Activated CD8-positive, alpha-beta memory T cell treated with anti-CD3 and anti-CD28 coated beads, Interleukin-2, amount 50 U/mL, for 4 hours (primary cell): ENCODE data around the gene JAKMIP1.

Experiments used
- DNase-seq: peaks from one replicate; pipeline ENCODE4 v3.0.0-alpha.2; 2020

Gene JAKMIP1

DNA sequence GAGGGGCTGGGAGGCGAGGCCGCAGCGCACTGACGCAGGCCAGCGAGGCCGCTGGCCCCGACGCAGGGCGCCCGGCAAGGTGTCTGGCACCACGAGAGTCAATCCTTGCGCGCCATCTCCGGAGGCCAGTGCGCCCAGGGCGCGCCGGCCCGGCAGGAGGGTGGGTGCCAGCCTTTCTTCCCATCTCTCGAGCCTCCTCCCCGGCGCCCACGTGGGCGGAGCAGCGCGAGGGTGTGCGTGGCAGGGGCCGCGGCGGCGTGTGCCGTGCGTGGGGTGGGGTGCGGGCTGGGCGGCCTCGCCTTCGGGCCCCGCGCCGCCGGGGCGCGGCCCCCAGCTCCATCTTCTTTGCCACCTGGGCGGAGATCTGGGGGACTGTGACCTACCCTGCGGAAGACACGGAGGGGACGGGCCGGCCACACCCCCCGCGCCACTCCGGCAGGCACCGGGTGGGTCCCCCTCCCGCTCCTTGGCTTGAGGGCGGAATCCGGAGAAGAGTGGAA lies 877 bp downstream of the JAKMIP1 start:
- peak; percentile 55 for DNase-seq

DNA sequence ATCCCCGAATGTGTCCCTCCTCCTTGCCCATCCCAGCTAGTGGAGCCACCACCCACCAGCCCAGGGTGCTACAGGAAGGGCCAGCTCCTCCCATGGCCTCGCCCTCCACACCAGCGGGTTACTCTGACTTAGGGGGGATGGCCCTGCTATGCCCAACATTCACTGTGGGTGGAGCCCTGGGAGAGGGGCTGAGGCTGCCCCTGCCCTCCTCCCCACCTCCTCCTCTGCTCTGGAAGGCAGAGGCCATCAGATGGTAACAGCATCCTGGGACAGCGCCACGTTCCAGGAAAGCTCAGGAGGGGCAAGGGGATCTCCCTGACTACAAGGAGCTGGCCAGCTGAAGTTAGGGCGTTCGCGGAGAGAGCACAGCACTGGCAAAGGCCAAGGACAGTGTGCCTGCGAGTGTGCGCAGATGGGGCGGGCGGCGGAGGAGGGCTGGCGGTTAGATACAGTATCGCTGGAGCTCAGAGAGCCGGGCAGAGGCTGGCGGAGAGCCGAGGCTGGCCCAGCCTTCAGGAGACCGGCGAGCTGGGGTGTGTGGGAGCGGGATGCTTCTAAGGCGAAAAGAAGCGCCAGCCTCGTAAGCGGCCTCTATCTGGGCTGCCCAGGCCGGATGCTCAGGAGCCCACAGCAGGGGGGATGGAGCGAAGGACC lies 1.5 kb downstream of the JAKMIP1 start:
- peak; percentile 31 for DNase-seq

DNA sequence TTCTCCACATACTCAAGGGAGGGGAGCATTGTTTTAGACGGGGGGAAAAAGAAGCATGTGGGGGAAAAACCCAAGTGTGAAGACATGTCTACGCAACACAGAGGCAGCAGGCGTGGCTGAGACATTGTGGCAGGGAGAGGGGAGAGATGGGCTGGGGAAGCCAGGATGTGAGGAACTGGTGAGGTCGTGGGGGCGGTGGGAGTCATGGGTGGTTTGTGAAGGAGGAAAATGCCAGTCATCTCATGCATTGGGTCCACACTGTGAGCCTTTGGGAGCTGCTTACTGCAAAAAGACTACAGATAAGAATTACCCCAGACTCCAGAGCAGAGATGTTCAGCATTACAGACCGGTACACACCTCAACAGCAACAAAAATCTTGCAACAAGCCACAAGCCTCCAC lies 2.1 kb downstream of the JAKMIP1 start:
- peak; percentile 67 for DNase-seq

DNA sequence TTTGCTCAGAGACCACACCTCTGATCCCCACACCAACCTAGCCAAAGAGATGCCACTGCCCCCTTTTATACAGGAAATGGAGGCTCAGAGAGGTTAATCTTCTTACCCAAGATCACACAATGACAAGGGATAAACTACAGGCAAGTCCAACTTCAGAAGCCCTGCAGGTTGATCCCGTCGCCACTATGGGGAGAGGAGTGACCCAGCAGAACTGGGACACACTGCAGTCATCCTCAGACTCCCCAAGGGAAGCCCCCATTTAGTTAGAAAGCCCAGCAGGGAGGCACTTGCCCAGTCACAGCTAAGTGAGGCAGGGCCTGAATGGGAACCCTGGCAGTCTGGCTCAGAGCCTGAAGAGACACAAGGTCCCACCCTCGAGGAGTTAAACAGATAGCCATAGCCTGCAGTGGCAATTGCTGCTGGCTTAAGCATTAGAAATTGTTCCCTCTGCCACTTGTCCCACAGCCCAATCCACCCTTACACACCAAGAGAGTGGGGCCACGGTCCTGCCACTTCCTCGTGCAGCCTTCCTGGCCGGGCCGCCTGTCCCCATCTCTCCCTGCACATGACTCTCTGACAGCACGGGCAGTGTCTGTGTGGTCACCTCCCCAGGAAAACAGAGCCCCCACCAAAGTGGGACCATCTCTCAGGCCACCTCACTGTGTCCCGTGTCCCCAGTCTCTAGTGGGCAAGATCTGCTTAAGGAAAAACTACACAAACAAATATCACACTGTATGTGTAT lies 2.7 kb downstream of the JAKMIP1 start:
- no peak for DNase-seq

DNA sequence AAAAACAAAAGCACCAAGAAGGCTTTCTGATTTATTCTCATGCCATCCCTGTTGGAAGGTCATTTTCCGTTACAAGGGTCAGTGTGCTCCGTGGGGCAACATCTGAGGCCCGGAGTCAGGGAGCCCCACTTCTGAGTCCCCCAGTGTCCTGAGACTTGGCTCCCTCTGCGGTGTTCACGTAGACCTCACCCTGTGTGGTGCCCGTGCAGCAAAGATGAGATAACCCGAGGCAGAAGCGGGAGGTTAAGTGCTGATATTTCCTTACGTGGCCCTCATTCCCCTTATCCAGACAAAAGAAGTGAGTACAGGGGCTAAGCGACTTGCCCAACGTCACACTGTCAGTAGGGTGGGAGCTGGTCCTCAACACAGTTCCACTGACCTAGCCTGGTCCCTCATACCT lies 3.5 kb downstream of the JAKMIP1 start:
- DNase-seq = no peak

DNA sequence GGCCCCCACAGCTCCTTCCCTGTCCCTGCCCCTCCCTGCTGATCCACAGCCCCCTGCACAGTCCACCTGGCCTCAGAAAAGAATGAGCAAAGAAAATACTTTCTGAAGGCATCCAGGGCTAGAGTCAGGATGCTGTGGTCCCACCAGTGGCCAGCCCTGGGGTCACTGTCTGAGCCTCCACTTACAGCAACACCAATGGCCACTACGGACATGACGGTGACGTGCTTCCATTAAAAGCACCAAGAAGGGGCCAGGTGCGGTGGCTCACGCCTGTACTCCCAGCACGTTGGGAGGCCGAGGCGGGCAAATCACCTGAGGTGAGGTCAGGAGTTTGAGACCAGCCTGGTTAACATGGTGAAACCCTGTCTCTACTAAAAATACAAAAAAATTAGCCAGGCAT lies 4.0 kb downstream of the JAKMIP1 start:
- DNase-seq = no peak

DNA sequence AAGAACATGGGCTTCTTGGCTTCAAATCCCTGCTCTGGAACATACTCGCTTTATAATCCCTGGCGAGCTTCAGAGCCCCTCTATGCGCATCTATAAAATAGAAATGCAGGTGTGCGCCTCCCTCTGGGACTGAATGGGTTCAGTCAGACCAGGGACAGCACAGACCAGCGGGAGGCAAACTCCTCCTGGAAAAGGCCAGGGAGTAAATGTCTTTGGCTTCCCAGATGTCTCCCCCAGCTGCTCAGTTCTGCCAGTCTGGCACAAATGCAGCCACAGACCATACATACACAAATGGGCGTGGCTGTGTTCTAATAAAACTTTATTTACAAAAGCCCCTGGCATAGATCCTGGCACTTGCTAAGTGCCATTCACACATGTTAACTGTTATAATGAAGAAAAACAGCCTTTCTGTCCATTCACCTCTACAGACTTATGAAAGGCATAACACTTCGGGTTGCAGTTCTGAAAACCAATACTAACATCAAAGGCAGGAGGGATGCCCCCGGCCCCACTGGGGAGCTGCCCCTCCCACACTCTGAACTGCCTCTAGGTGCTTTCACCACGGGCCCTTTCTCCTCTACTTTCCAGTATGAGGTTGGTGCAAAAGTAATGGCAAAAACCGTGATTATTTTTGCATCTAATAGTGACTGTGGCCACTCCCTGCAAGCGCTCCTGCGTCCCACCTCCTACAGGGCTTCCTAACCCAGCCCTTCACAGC lies 4.6 kb downstream of the JAKMIP1 start:
- DNase-seq = no peak

DNA sequence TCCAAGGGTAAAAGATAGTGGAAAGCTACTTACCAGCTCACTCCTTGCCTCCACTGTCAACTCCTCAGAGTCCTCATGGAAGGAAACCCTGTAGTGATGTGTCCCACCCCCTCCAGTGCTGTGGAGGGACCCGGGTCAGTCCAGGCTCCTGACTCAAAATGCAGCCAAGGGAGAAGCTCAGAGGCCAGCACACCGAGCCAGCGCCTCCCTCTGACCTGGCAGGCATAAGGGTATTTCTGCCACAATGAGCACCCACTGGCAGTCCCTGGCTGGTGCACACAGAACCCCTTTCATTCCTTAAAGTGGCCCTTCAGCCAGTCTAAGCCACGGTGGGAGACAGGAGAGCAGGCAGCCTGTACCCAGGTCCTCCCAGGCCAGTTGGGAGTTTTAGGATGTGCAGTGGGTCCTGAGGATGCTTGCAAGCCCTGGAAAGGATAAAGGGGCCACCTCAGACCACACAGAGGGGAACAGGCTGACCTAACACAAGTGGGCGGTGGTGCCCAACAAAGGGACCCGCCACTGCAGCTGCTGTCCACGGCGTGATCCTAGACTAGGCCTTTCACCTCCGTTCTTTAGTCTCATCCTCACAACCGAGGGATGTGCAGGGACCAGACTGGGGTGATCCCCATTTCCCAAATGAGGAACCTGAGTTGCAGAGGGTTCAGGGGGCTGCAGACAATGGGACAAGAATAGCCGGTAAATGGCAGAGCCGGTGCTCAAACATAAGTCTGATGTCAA lies 5.7 kb downstream of the JAKMIP1 start:
- DNase-seq = no peak

DNA sequence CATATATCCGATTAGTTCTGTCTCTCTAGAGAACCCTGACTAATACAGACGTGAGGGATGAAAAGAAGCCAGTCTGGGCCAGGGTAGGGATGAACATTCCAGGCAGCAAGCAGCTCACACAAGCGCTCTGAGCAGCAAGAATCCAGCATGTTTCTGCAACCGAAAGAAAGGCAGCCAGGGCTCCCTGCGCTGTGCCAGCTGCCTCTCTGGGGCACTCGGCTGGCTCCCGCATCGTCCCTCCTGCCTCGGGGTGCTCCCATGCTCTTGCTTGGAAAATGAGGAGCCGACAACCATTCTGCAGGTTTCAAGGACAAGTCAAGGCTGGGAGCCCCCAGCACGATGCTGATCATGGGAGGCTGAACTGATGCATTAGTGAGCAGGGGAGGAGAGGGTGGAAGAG lies 7.0 kb downstream of the JAKMIP1 start:
- no peak for DNase-seq

DNA sequence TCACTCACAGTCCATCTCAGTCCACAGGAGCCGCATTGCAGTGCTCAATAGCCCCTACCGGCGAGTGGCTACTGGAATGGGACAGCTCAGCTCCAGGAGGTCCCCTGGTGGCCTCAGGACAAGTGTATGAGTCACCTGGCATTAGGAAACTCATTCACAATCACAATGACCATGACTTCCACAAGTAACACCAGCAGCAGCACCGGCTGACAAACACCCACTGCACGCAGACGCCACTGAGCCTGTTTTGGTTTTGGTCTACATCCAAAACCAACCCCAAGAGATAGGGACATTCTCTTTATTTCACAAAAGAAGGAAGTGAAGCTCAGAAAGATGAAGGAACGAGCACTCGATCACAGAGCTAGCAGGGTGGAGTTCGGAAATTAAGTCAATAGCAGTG lies 8.1 kb downstream of the JAKMIP1 start:
- no peak for DNase-seq

DNA sequence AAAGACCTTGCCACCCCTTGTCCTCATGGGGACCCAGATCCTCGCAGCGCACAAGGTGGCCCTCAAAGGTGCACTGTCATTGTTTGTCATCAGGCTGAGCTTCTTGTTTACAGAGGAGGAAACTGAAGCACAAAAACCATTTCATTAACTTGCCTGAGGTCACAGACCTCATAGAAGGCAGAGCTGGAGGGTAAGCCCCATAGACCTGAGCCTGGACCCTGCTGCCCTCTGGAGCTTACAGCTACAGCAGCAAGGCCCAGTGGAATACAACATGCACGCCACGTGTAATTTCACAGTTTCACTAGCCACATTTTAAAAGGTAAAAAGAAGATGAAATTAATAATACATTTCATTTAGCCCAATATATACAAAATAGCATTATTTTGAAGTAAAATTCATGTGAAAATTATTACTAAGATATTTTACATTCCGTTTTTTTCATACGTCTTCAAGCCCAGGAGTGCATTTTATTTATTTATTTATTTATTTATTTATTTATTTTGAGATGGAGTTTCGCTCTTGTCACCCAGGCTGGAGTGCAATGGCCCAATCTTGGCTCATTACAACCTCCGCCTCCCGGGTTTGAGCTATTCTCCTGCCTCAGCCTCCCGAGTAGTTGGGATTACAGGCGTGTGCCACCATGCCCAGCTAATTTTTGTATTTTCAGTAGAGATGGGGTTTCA lies 8.8 kb downstream of the JAKMIP1 start:
- DNase-seq = no peak

DNA sequence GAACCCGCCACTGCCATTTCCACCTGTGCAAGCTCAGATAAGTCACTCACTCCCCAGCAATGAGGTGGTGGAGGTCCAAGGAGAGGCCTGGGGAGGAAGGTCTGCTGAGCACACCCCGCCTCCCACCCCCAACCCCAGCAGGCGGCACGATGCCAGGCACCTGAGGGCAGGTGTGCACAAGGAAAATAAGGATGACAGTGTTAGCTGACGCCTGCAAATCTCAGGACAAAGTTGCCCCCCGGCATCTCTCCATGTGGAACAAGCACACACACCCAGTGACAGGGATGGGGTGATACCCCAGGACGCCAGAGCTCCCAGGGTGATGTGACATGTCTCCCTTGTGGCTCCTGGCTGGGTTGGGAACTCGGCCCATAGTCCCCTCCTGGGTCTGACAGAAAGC lies 9.9 kb downstream of the JAKMIP1 start:
- no peak for DNase-seq

DNA sequence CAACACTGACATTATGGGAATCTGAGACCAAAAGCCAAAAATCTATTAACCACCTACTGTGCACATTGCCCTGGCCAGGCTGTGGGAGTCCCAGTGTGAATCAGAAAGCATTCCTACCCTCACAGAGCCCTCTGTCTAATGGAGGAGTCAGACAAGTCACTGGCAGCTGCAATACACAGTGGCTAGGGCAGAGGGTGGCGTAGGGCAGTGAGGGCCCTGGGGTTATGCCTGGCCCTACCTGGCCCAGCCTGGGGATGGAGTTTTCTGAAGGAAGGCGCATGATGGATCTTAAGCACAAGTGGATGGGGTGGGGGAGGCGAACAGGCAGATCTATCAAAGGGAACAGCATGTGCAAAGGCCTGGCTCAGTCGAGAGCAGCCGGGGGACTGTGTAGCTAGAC lies 10.8 kb downstream of the JAKMIP1 start:
- DNase-seq = no peak

DNA sequence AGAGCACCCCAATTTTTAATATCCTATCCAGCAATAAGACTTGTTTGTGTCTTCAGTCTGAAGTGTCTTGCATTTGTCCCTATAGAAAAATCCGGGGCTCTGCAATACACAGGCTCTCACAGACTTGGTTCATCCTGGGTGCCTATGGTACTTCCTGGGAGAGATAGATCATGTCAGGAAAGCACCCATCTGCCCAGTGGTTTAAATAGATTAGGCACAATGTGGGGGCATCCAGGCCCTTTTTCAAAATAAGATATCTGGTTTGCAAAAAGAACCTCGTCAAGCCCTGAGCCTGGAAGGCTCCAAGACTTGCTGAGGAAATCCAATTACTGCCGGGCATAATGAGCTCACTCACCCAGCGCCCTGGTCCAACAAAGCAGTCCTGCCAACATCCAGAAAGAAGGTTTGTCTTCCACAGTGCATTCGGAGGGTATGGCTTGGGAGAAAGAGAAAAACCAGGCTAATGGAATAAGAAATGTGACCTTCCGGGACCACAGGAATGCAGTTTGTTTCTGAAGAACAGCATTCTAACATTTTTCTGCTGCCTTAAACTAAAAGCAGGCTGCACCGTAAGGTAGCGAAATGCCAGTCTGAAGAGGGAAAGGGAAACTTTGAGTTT lies 11.6 kb downstream of the JAKMIP1 start:
- no peak for DNase-seq

DNA sequence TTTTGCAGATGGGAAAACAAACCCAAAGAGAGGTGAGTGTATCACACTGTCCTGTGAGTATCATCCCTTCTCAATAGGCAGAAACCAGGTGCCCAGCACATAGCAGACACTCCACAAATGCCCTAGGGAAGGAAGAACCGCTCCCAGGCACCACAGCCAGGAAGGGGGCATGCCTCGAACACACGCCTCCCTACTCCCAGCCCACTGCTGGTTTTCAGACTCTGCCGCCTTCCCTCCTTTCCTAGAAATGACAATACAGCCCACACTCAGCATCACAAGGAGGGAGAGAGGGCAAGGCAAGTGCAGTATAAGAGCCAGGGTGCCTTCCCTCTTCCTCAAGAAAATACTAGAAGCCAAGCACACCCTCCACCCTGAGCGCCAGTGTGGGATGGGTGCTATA lies 16.2 kb downstream of the JAKMIP1 start:
- no peak for DNase-seq

DNA sequence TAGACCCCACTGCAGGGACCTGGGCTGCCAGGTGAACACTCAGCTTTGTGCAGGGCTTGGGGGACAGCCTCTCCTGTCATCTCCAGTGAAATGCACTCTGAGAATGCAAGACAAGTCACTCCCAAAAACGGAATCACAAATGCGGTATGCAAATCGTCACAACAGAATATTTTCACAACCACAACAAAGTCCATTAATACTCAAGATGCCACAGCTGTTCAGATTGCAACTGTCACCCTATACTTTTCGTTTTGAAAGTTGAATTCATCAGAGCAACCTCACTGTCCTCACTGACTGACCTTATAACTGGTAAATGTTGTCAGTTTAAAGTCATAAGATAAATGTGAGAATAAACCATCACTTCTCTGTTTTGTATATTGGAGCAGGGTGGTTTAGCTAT lies 16.6 kb downstream of the JAKMIP1 start:
- DNase-seq = no peak

DNA sequence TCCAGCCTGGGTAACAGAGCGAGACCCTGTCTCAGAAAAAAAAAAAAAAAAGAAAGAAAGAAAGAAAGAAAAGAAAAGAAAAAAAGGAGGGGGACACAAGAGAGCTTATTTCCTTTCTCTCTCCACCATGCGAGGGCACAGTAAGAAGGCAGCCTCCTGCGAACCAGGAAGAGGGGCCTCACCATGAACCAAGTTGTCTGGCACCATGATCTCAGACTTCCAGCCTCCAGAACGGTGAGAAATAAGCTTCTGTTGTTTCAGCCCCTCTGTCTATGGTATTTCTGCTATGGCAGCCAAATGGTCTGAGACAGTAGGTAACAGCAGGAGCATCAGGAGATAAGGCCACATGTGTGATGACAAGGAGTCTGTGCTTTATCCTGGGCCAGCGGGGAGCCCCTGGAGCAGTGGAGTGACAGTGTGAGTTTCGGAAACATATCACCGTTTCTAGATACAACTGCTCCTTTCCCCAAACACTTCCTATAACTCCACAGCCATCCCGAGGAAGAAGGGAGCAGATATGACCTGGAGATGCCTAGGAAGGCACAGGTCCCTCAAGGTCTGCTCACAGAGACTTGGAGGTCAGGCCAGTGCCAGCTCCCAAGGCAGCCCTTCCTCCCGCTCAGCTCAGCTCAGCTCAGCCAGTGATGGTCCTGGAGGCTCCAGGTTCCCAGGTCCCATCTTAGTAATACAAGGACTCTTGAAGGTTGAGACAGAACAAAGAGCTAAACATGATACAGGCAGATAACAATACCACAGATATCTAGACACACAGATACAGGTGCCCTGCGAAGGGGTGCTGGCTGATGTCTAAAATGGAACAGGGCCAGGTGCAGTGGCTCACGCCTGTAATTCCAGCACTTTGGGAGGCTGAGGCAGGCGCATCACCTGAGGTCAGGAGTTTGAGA lies 17.7 kb downstream of the JAKMIP1 start:
- DNase-seq = no peak

DNA sequence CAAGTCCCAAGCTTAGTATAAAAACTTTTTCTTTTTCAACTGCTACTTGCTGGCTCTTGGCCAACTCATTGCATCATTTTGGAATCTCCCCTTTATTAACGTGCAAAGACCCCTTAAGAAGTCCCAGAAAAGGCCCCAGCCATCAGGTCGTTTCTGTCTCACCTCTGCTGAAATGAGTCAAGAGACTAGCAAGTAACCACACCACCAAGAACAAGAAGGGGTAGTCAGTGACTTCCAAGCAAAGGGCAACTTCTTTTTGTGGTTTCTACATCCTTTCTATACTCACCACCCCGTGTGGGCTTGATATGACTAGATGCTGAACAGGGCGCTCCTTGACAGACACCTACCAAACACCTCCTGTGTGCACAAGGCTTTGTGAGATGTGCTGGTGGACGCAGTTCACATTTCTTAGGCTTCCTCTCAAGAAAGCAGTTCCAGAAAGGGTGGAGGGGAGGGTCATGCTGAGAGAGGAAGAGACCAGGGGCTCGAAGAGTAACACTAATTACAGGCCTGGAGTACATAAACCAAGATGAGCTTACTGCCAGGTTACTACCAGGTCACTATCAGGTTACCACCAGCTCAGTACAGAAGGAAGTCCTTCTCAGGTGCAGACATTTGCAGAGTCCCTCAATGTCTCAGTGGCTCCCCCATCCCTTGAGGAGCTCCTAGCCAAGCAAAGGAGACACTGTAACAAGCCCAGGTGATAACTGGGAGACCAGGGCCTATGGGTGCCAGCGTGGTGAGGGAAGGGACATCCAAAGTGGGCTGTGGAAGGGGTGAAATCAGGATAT lies 19.3 kb downstream of the JAKMIP1 start:
- DNase-seq = peak; percentile 48

DNA sequence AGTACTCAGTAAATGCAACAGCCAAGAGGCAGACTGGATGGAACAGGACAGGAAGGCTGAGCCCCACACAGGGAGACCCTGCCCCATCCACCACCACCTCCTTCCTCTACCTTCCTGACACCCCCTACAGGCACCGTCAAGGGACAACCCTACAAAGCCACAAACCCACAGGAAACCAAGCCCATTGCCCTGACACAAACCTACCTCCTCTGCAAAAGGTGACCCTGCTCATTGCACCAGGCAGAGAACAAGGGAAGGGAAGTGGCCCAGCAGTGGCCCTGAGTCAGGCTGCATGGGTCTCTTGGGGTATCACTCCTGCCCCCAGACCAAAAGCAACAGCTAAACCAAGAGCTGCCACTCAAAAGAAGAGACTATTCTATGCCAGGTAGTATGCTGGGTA lies 21.0 kb downstream of the JAKMIP1 start:
- no peak for DNase-seq

DNA sequence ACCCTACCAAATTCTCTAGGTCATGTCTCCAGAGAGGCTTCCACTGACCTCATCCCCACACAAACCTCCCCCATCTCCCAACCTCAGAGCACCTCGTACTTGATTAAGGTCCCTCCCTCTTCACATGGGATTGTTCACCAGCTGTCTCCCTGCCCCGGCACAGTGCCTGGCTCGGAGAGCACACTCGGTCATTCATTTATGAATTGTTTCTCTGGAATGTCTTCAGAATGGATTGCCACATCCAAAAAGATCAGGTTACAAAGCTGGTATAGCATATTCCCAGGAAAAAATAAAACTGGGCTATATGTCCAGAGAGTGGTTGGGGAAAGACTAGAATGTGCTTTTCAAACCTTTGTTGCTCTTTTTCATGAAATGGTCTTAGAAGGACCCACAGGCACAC lies 21.6 kb downstream of the JAKMIP1 start:
- DNase-seq = no peak
